ENCODE data around the gene PTPRQ.
"Not testable (repeated sequence)": the region's sequence is repeated elsewhere in the genome, so short reads cannot be mapped to it uniquely, and the experiment has no call there.

PTPRQ gene, protein sequence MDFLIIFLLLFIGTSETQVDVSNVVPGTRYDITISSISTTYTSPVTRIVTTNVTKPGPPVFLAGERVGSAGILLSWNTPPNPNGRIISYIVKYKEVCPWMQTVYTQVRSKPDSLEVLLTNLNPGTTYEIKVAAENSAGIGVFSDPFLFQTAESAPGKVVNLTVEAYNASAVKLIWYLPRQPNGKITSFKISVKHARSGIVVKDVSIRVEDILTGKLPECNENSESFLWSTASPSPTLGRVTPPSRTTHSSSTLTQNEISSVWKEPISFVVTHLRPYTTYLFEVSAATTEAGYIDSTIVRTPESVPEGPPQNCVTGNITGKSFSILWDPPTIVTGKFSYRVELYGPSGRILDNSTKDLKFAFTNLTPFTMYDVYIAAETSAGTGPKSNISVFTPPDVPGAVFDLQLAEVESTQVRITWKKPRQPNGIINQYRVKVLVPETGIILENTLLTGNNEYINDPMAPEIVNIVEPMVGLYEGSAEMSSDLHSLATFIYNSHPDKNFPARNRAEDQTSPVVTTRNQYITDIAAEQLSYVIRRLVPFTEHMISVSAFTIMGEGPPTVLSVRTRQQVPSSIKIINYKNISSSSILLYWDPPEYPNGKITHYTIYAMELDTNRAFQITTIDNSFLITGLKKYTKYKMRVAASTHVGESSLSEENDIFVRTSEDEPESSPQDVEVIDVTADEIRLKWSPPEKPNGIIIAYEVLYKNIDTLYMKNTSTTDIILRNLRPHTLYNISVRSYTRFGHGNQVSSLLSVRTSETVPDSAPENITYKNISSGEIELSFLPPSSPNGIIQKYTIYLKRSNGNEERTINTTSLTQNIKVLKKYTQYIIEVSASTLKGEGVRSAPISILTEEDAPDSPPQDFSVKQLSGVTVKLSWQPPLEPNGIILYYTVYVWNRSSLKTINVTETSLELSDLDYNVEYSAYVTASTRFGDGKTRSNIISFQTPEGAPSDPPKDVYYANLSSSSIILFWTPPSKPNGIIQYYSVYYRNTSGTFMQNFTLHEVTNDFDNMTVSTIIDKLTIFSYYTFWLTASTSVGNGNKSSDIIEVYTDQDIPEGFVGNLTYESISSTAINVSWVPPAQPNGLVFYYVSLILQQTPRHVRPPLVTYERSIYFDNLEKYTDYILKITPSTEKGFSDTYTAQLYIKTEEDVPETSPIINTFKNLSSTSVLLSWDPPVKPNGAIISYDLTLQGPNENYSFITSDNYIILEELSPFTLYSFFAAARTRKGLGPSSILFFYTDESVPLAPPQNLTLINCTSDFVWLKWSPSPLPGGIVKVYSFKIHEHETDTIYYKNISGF (N-terminal part only)

DNA sequence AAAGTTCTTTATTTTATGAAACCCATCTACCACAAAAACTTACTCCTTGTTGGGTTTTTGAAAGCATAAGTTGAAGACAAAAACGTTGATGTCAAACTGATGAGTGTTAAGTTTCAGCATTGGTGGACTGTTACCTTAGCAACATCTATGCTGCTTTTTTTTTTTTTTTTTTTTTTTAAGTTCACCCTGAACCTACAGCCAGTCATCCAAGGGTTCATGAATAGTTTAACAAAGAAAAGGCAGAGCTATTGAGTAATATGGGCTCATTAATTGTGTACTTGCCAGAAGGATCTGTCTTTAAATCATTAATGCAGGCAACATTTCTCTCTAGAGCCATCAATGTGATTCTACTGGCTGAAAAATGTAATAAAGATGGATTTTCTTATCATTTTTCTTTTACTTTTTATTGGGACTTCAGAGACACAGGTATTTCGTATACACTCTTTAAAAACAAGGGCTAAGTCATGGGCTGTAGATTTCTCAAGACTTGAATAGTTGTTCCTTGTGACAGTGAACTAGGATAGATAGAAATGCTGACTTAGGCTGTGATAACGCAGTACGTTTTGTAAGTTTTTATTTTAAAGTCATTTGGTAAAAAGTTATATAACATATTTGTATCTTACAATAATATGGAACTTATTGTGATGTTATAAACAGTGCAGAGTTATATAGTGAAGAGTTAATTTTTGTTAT, at the start of gene PTPRQ:
TSS of gene PTPRQ (plus strand) at position 262 of the 693 bp plus-strand sequence. CDS start at position 373, 111 bp downstream.
- no peak for DNase-seq (ENCODE audit: low spot score)

DNA sequence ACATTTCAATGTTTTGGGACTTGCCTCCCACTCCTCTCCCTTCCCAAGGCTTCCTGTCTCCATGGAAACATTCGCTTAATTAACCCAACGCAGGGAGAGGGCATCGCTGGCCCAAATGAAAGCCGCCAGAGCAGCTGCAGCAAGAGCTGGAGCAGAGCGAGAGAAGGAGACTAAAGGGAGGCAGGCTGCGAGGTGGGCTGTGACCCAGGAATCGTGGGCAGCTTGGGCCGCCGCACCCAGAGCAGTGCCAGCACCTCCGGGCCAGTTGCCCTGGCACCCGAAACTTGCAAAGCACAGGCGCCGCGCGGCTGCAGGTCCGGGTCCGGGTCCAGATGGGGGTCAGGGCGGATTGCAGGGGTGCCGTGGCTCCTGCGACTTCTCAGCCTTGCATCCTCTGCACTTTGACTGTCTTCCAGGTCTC, 43.5 kb upstream of the PTPRQ start:
- no peak for DNase-seq (ENCODE audit: low spot score)

DNA sequence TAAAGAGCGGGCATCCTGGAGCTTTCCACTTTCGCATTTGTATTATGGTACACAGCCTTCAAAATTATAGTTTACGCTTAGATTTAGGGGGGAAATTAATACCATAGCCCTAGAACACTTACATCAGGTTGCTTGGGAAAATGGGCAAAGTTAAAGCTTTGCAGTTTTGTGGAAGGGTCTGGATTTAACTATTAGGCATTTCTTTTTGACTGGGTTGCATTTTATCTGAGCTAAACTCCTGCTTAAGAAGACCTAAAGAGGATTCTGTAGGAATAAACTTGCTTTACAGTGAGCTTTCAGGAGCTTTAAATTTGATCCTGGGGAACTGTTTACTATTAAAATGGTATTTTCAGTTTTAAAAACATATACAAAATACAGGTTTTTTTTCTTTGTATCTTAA, 42.8 kb upstream of the PTPRQ start:
- no peak for DNase-seq (ENCODE audit: low spot score)

DNA sequence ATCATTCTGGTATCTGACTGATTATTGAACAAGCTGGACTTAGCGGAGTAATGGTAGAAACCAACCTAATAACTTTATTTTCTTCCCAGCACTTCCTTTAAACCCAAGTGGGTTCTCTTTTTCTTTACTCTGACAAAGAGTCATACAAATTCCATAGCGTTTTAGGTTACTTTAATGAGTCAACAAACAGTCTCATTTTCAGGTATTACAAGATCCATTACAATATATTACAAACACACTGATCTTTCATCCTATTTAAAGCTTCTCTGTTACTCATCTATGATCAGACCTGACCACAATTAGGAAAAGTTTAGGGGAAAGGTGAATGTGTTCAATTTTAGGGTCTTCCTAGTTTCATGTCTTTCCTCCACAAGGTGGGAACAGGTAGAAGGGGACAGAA, 39.4 kb upstream of the PTPRQ start:
- DNase-seq (ENCODE audit: low spot score) = no peak

DNA sequence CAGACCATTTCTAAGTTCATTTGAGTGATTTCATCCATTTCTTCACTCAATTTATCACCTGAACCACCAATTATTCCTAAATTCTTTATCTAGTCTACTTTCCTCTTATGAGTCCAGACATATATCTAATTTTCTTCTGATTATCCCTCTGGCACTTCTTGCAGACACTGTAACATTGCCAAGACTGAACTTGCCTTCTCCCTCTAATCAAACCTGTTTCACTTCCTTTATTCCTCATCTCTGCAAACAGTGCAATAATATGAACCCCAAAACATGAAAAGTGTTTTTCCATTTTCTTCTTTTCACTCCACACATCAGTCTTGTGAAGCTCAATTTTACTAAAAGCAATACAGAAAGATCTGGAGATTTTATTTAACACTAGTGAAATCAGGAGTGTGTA, 37.8 kb upstream of the PTPRQ start:
- DNase-seq (ENCODE audit: low spot score) = no peak

DNA sequence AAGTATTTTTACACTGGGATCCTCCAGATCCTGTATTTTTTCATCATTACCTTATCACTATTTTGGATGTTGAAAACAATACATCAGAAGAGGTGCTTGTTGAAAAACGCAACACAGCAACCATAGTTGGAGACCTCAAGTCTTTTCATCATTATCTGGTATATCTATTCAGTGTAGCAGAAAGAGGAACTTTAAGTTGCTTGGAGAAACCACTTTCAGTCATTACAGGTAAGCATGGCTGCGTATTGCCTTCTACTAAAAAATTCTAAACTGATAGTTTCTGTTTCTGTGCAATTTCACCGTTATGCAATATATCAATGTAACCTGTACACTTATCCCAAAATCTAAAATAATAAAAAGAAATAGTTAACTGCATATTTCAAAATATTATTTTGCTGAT, 32.2 kb upstream of the PTPRQ start:
- no peak for DNase-seq (ENCODE audit: low spot score)

DNA sequence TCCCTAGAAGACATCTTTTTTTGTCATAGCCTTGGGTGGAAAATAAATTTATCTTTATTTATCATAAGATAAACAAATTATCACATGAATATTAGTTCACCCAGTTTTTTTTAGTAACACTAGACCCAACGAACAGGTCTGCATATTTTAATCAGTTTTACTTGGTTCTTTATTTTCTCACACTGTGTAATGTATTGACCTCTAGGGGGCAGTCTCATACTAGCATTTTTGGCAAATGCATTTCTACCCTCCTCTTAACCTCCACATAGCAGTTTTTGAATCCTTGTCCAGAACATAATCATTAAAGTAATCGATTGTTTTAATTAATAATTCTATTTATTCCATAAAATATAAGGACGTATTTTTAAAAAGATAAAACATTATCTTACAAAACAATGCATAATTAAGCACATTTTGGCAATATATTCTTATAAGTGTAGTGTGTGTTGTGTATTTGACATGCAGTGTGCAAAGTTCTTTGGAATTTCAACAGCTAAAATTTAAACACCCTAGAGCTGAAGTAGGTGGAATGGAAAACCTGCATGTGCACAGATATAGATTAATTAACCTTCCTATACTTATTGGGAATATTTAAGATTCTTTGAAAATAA, 31.6 kb upstream of the PTPRQ start:
- DNase-seq (ENCODE audit: low spot score) = no peak

DNA sequence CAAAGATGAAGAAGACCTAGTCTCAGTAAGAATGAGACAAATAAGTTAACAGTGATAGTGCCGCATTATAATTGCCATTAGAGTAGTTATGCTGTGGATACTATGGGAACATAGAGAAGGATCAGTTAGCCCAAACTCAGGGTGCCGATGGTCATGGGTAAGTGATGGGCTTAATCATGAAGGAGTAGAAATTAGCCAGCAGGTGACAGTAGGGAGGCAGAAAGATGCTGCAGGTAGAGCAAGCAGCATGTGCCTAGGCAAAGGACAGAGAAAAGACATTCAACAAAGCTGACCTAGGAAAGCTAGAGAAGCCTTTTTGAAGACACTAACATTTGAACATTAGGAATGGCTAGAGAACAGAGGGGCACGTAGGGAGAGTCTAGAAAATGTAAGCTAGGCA, 30.6 kb upstream of the PTPRQ start:
- DNase-seq (ENCODE audit: low spot score) = no peak

DNA sequence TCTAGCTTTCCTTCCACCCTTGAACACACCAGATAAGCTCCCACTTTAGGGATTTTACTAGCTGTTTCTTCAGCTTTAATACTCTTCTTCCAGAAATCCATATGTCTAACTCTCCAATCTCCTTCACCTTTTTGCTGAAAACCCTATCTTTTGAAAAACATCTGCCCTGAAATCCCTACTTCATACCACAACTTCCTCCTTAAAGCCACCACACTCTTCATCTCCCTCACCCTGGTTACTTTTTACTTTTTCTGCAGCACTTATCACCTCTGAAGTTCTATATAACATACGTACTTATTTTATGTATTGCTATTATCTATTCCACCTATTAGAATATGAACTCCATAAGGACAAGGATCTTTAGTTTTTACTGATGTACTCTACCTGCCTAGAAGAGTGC, 28.6 kb upstream of the PTPRQ start:
- DNase-seq (ENCODE audit: low spot score) = no peak

DNA sequence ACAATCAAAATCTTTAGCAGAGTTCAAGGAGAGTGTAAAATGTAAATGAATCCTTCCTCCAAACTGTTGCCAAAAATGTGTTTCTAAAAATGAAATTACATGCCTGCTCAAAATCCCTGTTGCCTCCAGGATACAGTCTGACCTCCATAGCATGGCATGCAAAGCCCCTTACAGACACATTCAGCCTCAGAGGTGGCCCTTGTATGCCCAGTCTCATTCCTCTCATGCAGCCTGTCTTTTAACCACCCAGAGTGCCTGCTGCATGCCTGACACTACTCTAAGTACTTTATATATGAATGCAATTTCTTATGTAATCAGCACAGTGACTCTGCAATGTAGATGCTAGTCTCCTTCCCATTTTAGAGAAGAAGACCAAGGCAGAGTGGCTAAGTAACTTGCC, 24.4 kb upstream of the PTPRQ start:
- no peak for DNase-seq (ENCODE audit: low spot score)

DNA sequence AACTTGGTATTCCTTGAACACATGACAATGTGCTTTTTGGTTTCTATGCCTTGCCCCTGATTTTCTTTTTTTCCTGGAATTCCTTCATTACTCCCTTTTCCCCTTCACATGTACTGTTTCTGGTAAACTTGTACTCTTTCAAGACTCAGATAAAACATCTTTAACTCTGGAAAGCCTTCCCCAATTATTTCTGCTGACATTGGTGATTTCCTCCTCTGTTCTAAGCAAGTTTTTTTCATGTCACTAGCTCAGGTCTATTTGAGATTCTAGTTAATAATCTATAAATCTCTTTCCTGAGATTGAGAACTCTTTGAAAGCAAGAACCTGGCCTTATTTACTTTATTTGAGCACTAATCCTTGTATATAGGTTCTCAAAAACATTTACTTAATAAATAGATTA, 24.0 kb upstream of the PTPRQ start:
- DNase-seq (ENCODE audit: low spot score) = no peak

DNA sequence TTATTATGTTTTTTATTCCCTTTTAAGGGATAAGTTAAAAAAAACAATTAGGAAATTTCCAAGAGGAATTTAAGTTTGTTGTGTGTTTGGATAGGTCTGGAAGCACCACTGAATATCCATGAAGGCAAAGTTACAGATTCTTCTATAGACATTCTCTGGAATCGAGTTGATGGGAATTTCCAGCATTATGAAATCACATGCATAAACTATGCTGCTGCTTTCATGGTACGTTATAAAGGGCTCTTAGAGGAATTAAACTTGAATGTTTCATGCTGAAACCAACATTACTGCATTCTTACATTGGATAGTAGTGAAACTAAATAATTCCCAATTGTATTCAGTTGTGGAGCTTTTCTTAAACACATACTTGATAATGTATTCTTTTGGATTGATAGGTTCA, 21.5 kb upstream of the PTPRQ start:
- DNase-seq (ENCODE audit: low spot score) = no peak

DNA sequence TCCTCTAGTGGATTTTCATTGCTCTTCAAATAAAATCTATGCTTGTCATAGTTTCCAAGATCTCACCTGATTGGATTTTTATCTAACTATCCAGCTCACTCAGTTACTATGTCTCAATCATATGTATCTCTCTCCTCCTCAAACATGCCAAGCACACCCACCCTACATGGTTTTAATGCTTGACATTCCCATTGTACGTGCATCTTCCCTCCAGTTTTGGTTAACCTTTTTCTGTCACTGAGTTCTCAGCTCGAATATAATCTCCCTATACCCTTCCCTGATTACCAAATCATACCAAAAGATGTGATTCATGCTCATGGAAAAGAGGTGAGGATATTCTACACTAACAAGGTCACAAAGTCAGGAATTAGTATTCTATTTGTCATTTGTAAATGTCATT, 12.0 kb upstream of the PTPRQ start:
- no peak for DNase-seq (ENCODE audit: low spot score)

DNA sequence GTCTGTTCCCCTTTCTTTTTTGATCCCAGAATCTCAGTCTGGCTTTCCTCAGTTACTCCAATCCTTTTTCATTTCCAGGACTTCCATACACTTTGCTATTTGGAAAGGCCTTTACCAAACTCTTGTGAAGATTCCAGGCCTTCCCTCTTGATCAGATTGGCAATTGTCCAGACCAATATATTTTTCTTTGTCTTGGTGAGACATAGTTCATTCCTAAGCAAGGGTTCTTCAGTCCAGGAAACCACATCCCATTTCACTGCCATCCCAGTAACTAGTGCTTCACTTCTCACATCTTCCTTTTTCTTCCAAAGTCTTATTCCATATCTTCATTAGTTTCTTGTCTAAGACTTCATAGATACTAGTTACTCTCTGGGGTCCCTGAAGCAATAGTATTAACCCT, 2.1 kb upstream of the PTPRQ start:
- no peak for DNase-seq (ENCODE audit: low spot score)

DNA sequence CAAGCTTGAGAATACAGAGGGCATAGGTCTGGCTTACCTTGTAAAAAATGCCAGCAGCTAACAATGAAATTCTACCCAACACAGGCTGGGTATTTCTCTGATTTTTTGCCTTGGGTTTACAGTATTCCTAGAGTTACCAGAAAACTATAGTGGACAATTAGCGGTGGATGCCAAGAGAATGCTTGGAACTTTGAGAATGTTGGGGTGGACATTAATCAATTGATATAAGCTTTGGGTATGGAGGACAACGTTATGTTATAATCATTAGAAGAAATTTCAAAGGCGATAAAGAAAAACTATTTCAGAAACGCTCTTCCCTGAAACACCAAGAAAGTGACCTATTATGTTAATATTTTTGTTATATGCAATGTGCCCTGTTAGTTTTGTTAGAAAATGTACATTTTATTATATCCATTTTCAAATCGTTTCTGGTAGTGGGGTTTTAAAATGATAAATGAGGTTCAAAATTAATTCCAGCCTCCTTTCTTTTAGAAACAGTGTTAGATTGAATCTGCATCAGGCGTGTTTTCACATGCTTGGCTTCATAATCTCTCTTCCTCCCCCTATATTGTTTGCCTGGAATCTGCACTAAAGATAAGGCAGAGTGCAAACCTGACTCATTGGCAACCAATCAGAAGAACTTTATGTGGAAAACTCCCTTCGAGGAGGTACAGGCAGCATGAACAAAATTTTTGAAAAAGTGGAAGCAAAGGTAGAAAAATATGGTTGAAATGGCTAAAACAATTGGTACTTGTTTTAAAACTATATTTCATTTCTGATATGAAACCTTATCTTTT, 1.4 kb upstream of the PTPRQ start:
- no peak for DNase-seq (ENCODE audit: low spot score)

DNA sequence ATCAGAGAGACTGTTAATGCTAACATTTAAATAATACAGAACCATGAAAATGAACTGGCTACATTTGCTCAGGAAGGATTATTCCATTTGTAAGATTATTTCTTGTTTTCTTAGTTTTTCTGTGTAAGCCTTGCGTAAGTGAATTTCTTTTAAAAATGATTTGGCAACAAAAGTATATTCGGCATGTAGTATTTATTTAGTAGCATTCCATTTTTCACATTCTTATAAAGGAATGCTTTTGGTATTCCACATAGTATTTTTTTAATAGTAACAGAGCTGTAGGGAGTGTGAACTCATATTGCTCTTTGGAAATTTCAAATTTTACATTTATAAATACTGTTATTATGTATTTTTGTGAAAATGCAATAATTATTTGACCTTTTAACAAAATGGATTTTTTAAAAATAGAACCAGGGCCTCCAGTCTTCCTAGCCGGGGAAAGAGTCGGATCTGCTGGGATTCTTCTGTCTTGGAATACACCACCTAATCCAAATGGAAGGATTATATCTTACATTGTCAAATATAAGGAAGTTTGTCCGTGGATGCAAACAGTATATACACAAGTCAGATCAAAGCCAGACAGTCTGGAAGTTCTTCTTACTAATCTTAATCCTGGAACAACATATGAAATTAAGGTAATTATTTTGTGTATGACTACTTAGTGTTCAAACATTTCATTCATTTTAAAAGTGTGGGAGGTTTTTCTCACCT, 1.2 kb downstream of the PTPRQ start:
- no peak for DNase-seq (ENCODE audit: low spot score)

DNA sequence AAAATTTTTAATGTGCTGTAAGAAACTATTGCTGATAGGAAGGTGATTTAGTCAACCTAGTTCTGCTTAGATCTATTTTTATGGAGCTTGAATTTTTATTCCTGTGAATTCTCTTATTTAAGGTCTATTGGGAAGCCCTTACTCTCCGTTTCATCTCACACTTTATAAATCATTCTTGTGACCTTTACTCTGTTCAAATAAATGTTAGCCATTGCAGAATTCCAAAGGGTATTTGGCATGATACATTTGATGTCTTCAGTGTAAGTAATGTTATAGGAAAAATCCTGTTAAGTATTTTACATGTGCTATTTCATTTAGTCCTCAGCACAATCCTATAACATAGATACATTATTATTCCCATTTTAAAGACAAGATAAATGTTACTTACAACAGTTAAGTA, 12.5 kb downstream of the PTPRQ start:
- DNase-seq (ENCODE audit: low spot score) = no peak

DNA sequence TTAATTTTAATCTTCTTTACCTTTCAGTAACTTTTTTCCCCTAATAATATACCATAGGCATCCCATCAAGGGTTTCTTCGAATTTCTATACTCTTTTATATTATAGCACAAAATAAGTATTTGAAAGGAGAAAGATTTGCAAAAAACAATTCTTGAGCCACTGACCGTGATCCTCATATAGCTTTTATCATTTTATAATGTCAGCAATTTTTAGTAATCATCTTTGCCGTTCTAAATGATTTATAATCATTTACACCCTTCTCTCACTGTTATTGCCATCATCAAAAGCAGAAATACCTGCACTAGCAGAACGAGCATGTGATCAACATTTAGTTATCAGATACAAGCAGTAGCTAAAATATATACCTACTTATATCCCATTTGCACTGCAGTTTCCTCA, 16.9 kb downstream of the PTPRQ start:
- no peak for DNase-seq (ENCODE audit: low spot score)

DNA sequence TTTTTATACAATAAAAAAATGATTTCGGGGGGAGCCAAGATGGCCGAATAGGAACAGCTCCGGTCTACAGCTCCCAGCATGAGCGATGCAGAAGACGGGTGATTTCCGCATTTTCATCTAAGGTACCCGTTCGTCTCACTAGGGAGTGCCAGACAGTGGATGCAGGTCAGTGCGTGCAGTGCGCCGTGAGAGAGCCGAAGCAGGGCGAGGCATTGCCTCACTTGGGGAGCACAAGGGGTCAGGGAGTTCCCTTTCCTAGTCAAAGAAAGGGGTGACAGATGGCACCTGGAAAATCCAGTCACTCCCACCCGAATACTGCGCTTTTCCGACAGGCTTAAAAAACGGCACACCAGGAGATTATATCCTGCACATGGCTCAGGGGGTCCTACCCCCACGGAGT, 17.8 kb downstream of the PTPRQ start:
- not testable (repeated sequence) for DNase-seq (ENCODE audit: low spot score)

DNA sequence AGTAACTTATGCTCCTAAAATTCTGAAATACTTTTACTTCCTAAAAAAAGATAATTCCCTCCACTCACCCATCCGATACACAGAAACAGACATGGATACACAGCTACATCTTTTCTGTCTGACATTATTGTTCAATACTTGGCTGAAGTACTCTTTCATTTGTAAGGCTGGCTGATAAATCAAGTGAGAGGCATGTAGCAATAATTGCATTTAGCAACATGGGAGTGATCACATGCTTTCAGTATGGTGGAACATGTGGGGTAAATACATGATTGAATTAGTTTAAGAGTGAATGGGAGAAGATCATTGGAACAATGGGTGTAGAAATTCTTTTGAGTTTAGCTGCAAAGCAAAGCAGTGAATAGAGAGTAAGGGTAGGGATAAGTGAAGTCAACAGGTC, 25.6 kb downstream of the PTPRQ start:
- no peak for DNase-seq (ENCODE audit: low spot score)
